ENCODE measurements around the gene KRTAP15-1. TPM values are rescaled to one million over a fixed set of nuclear protein-coding genes. Genes with fewer than 3 reads are reported as not detected.

KRTAP15-1 gene
- total RNA-seq: not detected

- Histone ChIP-seq H3K27ac (no peak within 1 kb of the TSS), H3K9me3 (no peaks in the 10 kb centered on the region), H3K27me3 (no peaks in the 10 kb centered on the region), H3K4me3 (no peak within 1 kb of the TSS), H3K4me1 (no peaks in the 10 kb centered on the region), H3K36me3 (no peaks in the 10 kb centered on the region)
- intact Hi-C loops (cut with DNase I): no loop called here
- 86 to 88% methylated on average over 5 of the region's 5 CpGs for WGBS, 2 donors
- no peak for TF ChIP-seq CTCF (IDR thresholded peaks at IDR 0.05)
- TF ChIP-seq POLR2A (IDR thresholded peaks at IDR 0.05): no peak
- no peak for DNase-seq
Measured at GRCh38 chr21:30439975-30440374, at the start of gene KRTAP15-1. Gene KRTAP15-1 (plus strand): TSS chr21:30440275. CDS start chr21:30440328, 53 bp downstream.

GRCh38 chr21:30391492-30392025 lies 48.5 kb upstream of the KRTAP15-1 start:
- DNase-seq: no peak
- no peak for TF ChIP-seq CTCF (IDR thresholded peaks at IDR 0.05)
- TF ChIP-seq POLR2A (IDR thresholded peaks at IDR 0.05): no peak
- Histone ChIP-seq H3K36me3 (no peaks in the 10 kb centered on the region), H3K4me1 (no peaks in the 10 kb centered on the region), H3K27ac (no peak overlapping the region), H3K27me3 (no peaks in the 10 kb centered on the region), H3K9me3 (no peaks in the 10 kb centered on the region), H3K4me3 (no peak overlapping the region)
- WGBS, 2 donors: 50 to 54% methylated on average over 2 of the region's 2 CpGs
- intact Hi-C loops (cut with DNase I): no loop called here

- TF ChIP-seq POLR2A (IDR thresholded peaks at IDR 0.05): no peak
- TF ChIP-seq CTCF (IDR thresholded peaks at IDR 0.05): no peak
- intact Hi-C loops (cut with DNase I): no loop called here
Measured at GRCh38 chr21:30395731-30396130, 44.3 kb upstream of the KRTAP15-1 start, which contains the start of gene KRTAP13-1. Gene KRTAP13-1 (plus strand): TSS chr21:30396031. CDS start chr21:30396087, 56 bp downstream.

GRCh38 chr21:30408782-30409494 lies 31.1 kb upstream of the KRTAP15-1 start:
- Histone ChIP-seq H3K9me3 (peaks cover 0 to 4% (median 0%) of the 10 kb centered on the region in 3 donors), H3K36me3 (no peaks in the 10 kb centered on the region), H3K4me1 (no peaks in the 10 kb centered on the region), H3K27me3 (no peaks in the 10 kb centered on the region), H3K27ac (no peak overlapping the region), H3K4me3 (peak overlapping the region in 1 of 4 donors; percentile 3)
- WGBS, 2 donors: 43 to 59% methylated on average over 6 to 11 of the region's 14 CpGs
- intact Hi-C loops (cut with DNase I): no loop called here
- TF ChIP-seq CTCF (IDR thresholded peaks at IDR 0.05) (peak in 2 of 6 experiments; percentile 5 to 37), POLR2A (IDR thresholded peaks at IDR 0.05) (no peak)
- no peak for DNase-seq

More at GRCh38 chr21:30395731-30396130, 44.3 kb upstream of the KRTAP15-1 start, which contains the start of gene KRTAP13-1:
- H3K27me3 ChIP-seq: no peaks in the 10 kb centered on the region
- DNase-seq: no peak
- no peaks in the 10 kb centered on the region for H3K9me3 ChIP-seq
- no peaks in the 10 kb centered on the region for H3K36me3 ChIP-seq
- no peak within 1 kb of the TSS for H3K27ac ChIP-seq
- no peaks in the 10 kb centered on the region for H3K4me1 ChIP-seq
- 51 to 63% methylated on average over 4 of the region's 4 CpGs for WGBS, 2 donors
- H3K4me3 ChIP-seq: no peak within 1 kb of the TSS

- Histone ChIP-seq H3K9me3 (no peaks in the 10 kb centered on the region), H3K27ac (no peak overlapping the region), H3K36me3 (no peaks in the 10 kb centered on the region), H3K4me1 (no peaks in the 10 kb centered on the region), H3K27me3 (no peaks in the 10 kb centered on the region), H3K4me3 (no peak overlapping the region)
- TF ChIP-seq CTCF (IDR thresholded peaks at IDR 0.05) (no peak), POLR2A (IDR thresholded peaks at IDR 0.05) (no peak)
- no peak for DNase-seq
- 60 to 69% methylated on average over 5 of the region's 5 CpGs for WGBS, 2 donors
- intact Hi-C loops (cut with DNase I): no loop called here
Measured at GRCh38 chr21:30415993-30416392, 24.1 kb upstream of the KRTAP15-1 start.

Measured in esophagus squamous epithelium (tissue), 5 donors.